Umbilical cord (tissue), 2 donors: ENCODE data around the gene STH. TPM values are rescaled to one million over a fixed set of nuclear protein-coding genes. Genes with fewer than 3 reads are reported as not detected.

Source experiments
- DNase-seq: peaks from one replicate; pipeline ENCODE4 v3.0.0-alpha.2; 2015; ENCODE audit warnings: low spot score
- total RNA-seq: library from RNA; depleted of rRNA; stranded (reverse); fragments of >200 nt; gene quantifications from one replicate; pipeline ENCODE4 v1.2.3, GENCODE V29; 2014; ENCODE audit warnings: low replicate concordance; ENCODE audit not compliant: insufficient read depth

STH gene
- total RNA-seq, 1 donor from 2014 or later, result not detected

DNA sequence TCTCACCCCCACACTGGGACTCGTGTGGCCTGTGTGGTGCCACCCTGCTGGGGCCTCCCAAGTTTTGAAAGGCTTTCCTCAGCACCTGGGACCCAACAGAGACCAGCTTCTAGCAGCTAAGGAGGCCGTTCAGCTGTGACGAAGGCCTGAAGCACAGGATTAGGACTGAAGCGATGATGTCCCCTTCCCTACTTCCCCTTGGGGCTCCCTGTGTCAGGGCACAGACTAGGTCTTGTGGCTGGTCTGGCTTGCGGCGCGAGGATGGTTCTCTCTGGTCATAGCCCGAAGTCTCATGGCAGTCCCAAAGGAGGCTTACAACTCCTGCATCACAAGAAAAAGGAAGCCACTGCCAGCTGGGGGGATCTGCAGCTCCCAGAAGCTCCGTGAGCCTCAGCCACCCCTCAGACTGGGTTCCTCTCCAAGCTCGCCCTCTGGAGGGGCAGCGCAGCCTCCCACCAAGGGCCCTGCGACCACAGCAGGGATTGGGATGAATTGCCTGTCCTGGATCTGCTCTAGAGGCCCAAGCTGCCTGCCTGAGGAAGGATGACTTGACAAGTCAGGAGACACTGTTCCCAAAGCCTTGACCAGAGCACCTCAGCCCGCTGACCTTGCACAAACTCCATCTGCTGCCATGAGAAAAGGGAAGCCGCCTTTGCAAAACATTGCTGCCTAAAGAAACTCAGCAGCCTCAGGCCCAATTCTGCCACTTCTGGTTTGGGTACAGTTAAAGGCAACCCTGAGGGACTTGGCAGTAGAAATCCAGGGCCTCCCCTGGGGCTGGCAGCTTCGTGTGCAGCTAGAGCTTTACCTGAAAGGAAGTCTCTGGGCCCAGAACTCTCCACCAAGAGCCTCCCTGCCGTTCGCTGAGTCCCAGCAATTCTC is 27.4 kb downstream of the STH start:
- DNase-seq, result peak; percentile 36

DNA sequence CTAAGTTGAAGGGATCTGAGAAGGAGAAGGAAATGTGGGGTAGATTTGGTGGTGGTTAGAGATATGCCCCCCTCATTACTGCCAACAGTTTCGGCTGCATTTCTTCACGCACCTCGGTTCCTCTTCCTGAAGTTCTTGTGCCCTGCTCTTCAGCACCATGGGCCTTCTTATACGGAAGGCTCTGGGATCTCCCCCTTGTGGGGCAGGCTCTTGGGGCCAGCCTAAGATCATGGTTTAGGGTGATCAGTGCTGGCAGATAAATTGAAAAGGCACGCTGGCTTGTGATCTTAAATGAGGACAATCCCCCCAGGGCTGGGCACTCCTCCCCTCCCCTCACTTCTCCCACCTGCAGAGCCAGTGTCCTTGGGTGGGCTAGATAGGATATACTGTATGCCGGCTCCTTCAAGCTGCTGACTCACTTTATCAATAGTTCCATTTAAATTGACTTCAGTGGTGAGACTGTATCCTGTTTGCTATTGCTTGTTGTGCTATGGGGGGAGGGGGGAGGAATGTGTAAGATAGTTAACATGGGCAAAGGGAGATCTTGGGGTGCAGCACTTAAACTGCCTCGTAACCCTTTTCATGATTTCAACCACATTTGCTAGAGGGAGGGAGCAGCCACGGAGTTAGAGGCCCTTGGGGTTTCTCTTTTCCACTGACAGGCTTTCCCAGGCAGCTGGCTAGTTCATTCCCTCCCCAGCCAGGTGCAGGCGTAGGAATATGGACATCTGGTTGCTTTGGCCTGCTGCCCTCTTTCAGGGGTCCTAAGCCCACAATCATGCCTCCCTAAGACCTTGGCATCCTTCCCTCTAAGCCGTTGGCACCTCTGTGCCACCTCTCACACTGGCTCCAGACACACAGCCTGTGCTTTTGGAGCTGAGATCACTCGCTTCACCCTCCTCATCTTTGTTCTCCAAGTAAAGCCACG is 28.3 kb downstream of the STH start:
- no peak for DNase-seq

DNA sequence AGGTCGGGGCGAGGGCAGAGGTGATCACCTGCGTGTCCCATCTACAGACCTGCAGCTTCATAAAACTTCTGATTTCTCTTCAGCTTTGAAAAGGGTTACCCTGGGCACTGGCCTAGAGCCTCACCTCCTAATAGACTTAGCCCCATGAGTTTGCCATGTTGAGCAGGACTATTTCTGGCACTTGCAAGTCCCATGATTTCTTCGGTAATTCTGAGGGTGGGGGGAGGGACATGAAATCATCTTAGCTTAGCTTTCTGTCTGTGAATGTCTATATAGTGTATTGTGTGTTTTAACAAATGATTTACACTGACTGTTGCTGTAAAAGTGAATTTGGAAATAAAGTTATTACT is 28.9 kb downstream of the STH start:
- no peak for DNase-seq

DNA sequence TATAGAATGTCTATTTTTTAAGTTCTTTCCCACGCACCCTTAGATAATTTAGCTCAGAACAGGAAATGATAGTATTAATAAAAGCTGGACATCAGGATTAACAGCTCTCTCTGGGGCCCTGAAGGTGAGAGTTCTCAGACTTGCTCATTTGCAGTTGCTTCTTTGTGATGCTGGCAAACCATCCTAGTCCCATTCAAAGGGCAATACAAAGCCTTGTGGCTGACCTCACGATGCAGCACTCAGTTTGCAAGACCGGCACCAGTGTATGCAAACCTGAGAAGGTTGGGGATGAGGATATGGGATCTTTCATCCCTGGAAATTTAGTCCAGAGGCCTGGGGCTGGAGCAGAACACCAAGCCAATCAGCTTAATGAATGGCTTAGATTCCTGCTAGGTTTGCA is 29.3 kb downstream of the STH start:
- DNase-seq, result no peak

DNA sequence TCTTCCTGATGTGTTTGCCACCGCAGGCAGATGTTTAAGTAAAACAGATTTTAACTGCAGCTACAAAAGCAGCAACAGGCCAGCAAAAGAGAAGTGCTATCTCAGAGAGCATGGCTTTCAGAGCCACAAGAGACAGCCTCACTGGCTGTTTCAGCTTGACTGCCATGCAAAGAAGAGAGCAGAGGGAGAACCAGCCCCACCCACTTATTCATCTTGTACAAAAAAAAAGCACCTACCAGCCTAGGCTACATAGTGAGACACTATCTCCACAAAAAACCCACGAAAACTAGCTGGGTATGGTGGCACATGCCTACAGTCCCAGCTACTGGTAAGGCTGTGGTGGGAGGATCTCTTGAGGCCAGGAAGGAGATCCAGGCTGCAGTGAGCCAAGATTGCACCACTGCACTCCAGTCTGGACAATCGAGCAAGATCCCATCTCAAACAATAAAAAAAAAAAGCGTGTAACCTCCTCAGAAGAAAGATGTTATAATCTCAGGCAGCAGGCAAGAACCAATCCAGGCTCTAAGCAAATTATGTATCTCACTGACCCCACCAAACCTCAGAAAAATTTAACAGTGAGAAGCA is 30.0 kb downstream of the STH start:
- DNase-seq, result no peak

DNA sequence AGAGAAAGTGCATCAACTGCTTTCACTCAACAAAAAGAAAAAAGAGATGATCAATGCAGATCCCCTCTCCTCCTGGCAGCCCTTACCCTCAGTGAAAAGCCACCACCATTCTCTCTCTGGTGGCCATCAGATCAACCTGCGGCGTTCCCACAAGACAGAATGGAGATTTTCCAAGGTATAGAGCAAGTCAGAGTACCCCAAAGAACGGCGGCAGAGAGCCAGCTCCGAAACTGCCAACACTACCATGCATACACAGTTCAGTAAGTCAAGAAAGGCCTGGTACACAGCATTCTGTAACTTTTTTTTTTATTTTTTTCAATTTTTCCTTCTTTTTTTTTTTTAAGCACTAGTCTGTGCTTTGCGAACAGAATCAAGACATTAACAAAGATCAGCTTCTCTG is 30.6 kb downstream of the STH start:
- no peak for DNase-seq

DNA sequence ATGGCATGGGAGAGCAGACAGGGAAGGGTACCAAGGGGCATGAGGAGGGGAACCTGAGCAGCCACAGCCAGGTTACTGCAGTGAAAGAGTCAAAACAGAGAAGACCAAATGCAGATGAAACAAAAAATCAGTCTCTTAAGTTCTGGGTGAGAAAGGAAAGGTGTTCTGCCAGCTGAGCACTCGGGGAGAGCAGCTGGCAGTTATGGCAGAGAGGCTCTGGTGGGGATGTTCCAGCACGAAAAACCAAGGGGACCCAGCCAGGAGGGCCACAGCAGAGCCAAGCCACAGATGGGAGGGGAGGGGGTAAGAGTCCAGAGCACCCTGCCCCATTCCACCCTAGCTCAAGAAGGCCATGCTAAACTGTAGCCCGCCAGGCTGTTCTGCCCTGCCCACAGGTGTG is 31.7 kb downstream of the STH start:
- no peak for DNase-seq

DNA sequence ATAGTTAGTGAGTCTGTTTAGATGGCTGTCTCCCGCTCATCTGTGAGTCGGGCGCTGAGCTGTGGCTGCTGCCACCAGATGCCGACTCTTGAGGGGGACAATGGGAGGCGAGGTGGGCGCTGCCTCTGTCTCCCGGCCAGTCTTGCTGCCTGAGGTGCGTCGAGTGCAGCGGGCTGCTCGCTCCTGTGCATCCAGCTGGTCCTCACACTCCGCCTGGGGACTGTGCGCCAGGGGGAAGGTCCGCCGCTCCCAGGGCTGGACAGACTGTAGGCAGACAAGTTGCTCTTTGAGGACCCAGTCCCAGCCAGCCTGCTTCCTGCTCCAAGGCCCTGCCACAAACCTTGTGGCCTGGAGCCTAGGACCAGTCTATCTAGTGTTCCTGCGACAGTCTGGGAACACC is 32.4 kb downstream of the STH start:
- DNase-seq, result no peak

DNA sequence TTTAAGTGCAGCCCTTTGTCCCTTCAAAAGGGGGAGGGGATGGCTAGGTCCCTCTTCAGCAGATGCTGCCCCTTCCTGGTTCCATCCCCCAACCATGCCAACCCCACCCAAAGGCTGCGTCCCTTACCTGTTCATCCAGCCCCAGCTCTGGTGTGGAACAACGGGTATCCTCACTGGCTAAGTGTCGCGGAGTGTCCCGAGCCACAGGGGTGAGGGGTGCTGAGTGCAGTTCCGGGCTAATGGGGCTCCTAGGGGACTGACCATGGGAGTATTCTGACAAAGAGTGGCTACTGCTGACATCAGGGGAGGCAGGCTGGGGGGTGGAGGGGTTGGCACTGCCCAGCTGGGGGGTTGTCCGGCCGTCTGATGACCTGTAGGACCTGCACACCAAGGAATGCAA is 32.9 kb downstream of the STH start:
- no peak for DNase-seq

DNA sequence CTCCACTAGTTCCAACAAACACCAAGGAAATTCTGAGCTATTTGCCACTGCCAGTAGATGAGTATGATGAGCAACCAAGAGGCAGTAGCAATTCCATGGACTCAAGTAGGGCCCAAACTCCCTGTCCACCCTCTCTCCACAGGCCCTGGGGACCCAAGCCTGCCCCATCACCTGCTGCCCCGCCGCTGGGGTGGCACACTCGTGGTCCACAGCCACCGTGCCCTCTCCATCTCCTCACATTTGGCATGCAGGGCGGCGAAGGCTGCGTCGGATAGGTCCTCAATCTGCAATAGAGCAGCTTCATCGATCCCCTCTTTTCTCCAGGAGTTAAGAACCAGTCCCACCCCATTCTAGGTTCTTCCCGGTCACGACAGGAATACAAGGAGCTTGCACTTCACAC is 33.9 kb downstream of the STH start:
- DNase-seq, result no peak

DNA sequence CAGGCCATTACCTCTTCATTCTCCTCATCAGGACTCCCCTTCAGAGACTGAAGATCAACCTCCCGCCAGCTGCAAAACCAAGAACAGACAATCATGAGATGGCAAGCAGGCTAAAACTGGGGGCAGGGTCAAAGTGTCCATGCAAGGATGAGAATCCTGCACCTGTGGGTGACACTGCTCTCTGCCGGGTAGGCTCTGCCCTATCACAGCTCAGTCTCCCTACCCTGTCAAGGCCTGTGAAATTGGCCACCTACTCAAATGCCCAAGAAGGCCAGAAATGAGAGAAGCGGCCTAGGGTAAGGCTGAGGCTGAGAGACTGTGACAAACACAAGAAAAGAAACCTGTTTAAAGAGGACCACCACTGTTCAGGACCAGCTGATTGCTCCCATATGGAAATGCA is 34.3 kb downstream of the STH start:
- DNase-seq, result no peak

DNA sequence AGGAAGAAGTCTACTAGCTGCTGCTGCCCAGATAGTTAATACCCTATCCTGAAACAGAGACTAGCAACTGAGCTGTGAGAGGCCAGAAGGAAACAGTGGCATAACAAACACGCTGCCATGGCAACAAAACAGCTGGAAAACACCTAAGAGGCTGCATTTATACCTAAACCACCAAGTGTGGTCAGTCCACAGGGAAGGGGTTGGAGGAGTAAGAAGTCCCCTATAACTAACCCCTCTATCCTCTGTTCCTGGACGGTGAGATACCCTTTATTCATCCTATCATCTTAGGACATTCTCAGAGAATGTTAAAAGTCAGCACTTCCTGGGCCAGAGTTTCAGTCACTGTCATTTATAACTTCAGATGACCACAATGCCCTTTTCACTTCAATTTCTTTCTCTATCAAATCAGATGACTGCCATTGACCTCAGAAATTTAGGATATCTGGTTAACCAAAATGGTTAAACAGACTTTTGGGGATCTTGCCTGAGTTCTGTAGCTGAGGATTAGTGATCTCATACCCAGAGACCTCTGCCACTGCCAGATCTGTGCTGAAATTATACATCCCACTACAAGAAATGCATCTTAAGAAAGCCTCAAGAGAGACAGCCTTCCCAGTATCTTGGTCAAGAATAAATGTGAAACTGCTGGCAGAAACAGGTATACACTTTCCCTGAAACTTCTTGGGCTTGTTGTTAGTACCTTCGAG is 36.2 kb downstream of the STH start:
- DNase-seq, result no peak

DNA sequence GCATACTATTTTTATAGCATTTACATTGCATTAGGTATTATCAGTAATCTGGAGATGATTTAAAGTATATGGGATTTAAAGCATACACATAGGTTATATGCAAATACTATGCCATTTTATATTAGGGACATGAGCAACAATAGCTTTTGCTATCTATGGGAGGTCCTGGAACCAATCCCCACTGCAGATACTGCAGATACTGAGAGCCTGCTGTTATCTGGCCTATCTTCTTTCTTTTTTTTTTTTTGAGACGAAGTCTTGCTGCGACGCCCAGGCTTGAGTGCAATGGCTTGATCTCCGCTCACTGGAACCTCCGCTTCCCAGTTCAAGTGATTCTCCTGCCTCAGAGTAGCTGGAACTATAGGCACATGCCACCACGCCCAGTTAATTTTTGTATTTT is 37.4 kb downstream of the STH start:
- DNase-seq, result no peak

DNA sequence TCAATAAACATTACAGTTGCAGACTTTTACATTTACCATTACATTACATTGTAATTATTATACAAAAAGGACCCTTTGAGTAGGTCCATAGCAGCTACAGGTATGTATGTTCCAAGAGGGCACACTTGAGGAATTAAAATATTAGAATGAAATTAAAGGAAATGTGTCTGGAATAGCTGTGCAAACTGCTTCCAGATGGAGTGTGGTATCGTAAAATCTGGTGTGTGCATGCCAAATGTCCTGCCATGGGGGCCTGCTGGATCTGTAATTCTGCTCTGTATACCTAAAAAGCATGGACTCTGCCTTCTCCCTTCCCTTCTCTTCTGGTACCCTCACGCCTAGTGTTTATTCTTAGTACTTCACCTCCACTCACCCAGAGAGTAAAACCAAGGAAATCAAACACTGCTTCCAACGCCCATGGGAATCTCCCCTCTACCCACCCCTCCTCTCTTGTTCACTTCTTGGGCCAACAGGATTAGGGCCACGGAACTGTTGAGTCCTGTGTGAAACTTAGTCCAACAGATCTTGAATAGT is 38.7 kb downstream of the STH start:
- no peak for DNase-seq

DNA sequence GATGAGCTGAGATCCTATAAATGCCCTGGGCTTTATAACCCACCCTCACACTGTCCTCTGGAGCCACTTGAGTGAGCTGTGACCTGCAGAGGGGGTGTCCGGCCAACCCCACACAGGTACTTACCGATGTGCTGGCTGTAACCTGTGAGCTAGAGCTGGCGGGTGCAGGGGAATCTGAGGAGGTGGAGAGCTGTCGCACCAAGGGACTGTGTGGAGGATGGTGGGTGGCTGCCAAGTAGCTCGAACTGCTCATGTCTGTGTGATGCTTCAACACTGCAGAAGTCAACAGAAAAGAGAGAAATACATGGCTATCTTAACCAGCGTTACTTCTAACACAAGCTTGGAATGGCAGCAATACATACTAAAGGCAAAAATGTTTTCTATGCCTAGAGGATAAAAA is 39.4 kb downstream of the STH start:
- DNase-seq, result no peak

DNA sequence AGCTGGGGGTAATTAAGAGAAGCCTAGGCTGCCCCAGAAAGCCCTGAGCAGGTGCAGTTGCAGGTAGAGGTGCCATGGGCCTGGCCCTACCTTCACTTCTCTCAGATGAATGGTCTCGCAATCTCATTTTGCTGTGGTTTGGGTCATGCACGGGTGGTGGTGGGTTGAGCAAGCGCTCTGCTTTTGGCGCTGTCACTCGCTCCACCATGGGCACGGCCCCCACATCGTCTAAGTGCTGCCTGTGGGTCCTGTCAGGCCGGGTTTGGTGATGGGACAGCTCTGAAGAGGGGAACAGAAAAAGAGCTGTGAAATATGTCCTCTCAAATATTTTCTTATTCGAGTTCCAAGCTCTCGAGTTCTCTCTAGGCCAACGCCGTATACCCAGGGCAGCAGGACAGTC is 39.9 kb downstream of the STH start:
- no peak for DNase-seq

DNA sequence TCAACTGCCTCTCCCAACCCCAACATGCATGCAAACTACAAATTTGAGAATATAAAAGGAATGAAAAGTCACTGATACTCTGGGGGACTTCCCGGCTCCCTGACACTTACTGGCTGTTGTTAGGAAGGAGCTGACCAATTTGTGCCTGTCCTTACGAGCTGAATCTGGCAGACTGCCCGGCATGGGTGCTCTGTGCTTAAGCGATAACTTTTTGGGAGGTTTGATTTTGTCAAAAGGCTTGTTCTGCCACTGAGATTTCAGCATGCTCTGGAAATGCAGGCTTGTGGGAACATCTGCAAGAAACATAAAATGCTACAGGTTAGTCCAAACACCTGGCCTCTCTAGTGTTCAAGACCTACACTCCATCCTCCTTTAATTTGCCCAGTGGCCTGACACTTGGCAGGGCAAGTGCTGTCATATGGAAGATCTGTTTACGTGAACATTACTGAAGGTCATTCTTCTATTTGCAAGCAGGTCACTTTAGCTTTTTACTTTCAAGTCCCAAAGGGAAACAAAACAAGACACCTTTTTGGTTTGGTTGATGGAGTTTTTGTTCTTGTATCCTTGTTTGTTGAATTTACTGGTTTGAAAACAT is 40.6 kb downstream of the STH start:
- no peak for DNase-seq

DNA sequence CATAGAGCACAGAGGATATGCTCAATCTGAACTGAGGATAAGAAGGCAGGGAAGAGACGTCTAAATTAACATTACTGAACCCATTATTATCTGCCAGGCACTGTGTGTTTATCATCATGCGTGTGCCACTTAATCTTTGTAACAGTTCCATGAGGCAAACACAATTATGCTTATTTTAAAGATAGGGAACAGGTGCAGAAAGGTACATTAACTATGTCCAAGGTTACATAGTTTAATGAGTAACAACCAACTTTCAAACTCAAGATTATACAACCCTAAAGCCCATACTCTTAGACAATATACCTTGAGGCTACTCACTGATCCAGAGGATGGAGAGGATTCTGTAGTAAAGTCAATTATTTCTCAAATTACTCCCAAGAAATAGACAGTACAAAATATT is 43.2 kb downstream of the STH start:
- DNase-seq, result no peak

DNA sequence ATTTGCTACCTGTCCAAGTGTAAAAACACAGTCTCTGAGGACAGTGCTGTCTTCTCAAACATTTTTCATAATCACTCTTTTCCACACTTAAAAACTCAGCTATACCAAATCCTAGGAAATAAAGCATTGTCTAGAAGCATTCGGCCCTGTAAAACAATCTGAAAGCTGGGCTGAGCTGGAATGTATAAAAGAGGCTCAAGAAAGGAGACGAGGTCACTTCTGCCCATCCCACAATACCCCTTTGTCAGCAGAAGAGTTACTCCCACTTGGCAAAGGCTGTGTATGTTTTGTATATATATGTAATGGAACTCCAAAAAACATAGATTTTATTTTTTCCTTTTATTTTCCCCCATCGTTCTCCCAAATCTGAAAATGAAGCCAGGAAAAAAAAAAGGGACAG is 43.9 kb downstream of the STH start:
- no peak for DNase-seq

DNA sequence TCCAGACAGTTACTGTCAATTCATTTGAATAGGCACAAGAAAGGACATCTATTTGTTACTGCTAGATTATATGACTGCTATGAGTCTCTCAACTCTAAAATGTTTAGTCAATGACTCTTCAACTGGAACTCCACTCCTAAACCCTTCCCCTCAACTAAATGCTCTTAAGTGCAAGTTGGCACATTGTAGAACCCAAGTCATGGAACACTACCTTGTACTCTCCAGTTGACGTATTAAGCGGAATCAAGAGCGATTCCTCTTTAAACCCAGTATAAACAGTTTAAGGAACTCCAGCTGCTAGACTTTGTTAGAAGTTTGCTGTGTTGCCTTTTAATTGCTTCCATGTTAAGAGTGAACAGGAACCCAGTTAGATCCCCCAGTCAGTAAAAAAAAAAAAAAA is 44.6 kb downstream of the STH start:
- DNase-seq, result no peak

DNA sequence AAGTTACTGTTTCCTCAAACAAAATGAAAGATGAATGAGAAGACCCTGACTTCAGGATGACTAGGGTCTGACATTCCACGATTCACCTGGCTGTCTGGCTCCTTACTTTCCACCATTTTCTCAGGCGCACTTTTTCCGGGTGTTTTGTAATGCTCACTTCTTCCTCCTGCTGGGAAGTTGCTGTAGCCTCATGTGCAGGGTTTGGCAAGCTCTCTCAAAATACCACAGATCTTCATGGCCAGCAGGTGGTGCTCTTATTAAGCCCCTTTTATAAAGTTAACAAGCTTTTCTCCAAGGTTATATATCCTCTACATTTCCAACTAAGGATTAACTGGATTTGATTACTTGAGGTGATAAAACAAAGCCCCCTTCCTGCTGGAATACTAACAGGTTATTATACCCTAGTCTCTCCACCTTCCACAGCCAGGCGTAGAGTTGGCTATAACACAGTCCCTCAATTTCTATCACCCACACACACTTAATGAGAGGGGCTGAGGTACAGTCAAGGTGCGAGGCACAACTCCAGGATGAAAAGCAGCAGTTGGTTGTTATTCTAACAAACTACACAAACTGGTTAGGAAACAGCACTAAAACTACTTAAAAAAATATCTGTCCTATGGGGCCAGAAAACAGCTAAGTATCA is 45.4 kb downstream of the STH start:
- peak; percentile 86 for DNase-seq
